ENCODE results near the gene RIPOR3.
A peak's percentile ranks its signal among the peaks of the same experiment; 100 is the strongest.

Gene RIPOR3

DNA sequence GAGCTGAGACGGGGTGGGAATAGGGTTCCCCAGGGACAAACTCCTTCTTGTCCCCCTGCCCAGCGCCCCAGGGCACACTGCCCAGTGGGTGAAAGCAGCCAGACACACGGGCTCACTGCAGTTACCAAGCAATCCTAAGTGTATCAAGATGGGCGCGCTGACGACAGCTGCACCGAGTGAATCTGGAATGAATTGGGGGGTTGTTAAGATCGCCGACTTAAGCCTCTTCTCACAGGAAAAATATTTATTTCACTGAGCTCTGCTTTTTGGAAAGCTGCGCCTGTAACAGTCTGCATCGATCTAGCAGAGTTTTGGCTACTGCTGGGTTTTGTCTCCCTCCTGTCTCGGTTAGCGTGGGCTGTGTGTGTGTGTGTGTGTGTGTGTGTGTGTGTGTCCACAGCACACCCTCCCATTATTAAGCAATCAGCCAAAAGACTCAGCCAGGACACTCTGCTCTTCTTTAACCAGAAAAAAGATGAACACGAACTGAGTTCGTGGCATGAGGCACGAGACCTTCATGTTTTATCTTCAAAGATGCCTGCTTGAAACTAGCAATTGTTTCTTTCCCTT, 35.9 kb downstream of the RIPOR3 start:
- no peak overlapping the region for H3K4me3 ChIP-seq (ENCODE audit: low read length)
- TF ChIP-seq, protein P1, sequence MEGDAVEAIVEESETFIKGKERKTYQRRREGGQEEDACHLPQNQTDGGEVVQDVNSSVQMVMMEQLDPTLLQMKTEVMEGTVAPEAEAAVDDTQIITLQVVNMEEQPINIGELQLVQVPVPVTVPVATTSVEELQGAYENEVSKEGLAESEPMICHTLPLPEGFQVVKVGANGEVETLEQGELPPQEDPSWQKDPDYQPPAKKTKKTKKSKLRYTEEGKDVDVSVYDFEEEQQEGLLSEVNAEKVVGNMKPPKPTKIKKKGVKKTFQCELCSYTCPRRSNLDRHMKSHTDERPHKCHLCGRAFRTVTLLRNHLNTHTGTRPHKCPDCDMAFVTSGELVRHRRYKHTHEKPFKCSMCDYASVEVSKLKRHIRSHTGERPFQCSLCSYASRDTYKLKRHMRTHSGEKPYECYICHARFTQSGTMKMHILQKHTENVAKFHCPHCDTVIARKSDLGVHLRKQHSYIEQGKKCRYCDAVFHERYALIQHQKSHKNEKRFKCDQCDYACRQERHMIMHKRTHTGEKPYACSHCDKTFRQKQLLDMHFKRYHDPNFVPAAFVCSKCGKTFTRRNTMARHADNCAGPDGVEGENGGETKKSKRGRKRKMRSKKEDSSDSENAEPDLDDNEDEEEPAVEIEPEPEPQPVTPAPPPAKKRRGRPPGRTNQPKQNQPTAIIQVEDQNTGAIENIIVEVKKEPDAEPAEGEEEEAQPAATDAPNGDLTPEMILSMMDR (conservative IDR thresholded peaks at IDR 0.05; ENCODE audit: low read depth, low read length), result no peak
- DNase-seq (ENCODE audit: low read depth), result no peak

DNA sequence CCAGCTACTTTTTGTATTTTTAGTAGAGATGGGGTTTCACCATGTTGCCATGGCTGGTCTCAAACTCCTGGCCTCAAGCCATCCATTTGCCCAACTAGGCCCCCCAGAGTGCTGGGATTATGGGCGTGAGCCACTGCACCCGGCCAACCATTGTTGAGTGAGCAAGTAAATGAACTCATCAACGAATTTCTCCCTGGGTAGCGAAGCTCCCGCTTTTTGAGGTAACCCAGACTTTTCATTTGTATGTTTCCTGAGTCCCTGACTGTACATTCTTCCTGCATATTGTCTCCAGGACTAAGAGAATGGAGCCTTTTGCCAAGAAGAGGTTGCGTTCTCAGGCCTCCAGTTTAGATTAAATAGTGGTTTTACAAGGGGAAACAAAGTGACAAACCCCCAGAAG, 36.4 kb downstream of the RIPOR3 start:
- TF ChIP-seq, protein P1 (conservative IDR thresholded peaks at IDR 0.05; ENCODE audit: low read depth, low read length), result no peak
- no peak overlapping the region for H3K4me3 ChIP-seq (ENCODE audit: low read length)
- DNase-seq (ENCODE audit: low read depth), result no peak

DNA sequence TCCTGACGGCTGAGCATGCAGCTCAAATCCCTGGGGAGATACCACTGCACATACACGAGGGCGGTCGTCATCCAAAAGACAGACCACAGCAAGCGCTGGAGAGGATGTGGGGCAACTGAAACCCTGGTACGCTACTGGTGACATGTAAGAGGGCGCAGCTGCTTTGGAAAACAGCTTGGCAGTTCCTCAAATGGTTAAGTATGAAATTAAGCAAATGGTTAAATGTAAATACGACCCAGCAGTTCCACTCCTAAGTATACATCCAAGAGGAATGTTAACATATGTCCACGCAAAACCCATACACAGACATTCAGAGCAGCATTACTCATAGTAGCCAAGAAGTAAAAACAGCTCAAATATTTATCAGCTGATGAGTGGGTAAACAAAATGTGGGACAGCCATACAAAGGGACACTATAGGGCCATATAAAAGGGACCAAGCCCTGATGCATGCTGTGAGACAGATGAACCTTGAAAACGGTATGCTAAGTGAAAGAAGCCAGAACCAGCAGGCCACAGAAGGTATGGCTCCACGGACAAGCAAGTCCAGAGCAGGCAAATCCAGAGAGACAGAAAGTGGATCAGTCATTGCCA, 38.5 kb downstream of the RIPOR3 start:
- TF ChIP-seq, protein P1 (conservative IDR thresholded peaks at IDR 0.05; ENCODE audit: low read depth, low read length), result no peak
- no peak for DNase-seq (ENCODE audit: low read depth)

DNA sequence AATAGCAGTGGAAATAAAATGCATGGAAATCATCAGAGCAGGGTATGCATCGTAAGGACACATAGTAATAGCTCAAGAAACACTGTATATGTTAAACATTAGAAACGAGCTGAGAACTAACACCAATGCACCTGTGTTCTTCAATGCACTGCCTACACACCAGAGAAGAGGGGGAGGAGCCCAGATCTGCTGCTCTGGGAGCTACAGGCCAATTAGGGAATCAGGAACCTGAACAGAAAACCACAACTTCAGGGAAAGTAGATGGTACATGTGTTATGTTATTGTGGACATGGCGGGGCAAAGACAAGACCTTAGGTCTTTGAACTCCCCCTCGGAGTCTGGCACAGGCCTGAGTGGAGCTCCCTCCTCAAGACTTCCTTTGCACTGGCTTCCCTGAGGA, 39.7 kb downstream of the RIPOR3 start:
- TF ChIP-seq, protein P1 (conservative IDR thresholded peaks at IDR 0.05; ENCODE audit: low read depth, low read length), result no peak
- H3K4me3 ChIP-seq (ENCODE audit: low read length), result no peak overlapping the region
- no peak for DNase-seq (ENCODE audit: low read depth)

More for the DNA sequence above, 38.5 kb downstream of the RIPOR3 start:
- H3K4me3 ChIP-seq (ENCODE audit: low read length), result no peak overlapping the region

DNA sequence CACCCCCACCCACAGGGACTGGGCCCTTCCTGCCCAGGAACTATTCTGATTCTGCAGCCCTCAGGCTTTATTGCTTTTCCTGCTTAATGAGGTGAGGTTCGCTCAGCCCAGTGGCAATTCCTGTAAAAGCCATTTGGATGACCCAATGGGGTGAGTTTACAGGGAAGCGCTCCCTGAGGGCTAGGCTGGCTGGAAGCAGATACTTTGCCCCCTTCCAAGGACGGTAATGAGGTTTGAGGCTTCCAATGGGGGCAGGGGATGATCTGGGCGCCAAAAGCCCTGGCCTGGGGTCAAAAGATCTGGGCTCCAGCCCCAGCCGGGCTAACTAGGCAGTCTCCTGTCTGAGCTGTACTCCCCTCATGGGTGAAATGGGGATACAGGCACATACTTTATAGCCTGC, 41.8 kb downstream of the RIPOR3 start:
- no peak for DNase-seq (ENCODE audit: low read depth)
- TF ChIP-seq, protein P1 (conservative IDR thresholded peaks at IDR 0.05; ENCODE audit: low read depth, low read length), result no peak
- no peak overlapping the region for H3K4me3 ChIP-seq (ENCODE audit: low read length)

DNA sequence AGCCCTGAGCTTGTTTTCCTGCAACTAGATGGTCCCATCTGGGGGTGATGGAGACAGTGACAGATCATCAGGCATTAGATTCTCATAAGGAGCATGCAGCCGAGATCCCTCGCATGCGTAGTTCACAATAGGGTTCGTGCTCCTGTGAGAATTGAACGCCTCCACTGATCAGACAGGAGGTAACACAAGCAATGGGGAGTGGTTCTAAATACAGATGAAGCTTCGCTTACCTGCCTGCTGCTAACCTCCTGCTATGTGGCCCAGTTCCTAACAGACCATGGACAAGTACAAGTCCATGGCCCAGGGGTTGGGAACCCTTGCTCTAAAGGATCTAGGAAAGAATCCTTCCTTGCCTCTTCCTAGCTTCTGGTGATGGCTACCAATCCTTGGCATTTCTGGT, 42.7 kb downstream of the RIPOR3 start:
- TF ChIP-seq, protein P1 (conservative IDR thresholded peaks at IDR 0.05; ENCODE audit: low read depth, low read length), result no peak
- no peak overlapping the region for H3K4me3 ChIP-seq (ENCODE audit: low read length)
- DNase-seq (ENCODE audit: low read depth), result no peak

DNA sequence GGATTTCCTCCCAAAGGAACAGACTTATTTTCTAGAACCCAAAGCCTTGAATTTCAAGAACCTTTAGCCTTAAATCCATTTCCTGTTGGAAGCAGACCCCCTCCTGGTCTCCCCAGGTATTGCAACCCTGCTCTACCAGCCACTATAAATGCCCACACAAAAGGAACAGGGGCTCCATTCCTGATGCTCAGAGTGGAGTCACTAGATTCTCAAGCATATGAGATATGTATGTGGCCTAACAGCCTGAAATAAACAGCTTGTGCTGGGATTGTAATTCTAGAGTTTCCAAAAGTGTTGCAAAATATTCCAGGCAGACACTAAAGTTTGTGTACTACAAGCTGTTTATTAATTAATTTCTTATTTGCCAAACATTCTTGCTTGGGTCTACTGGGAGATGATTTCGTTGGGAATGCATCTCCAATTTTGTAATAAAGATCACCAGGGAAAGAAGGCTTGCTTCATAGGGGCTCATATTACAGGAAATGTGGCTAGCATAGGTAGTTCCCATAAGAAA, 44.8 kb downstream of the RIPOR3 start:
- no peak overlapping the region for H3K4me3 ChIP-seq (ENCODE audit: low read length)
- no peak for DNase-seq (ENCODE audit: low read depth)
- TF ChIP-seq, protein P1 (conservative IDR thresholded peaks at IDR 0.05; ENCODE audit: low read depth, low read length), result peak; percentile 23

Measured in retinal pigment epithelial cell (primary cell).